ENCODE measurements around the gene LRGUK.

The LRGUK gene

GRCh38 chr7:134313543-134313942 lies 186.4 kb downstream of the LRGUK start:
- TF ChIP-seq CTCF (IDR thresholded peaks at IDR 0.05; ENCODE audit: insufficient read depth, low read length, missing control alignments), result no peak
- POLR2A ChIA-PET, result no interaction called here
- CTCF ChIA-PET, result interaction anchor here (1.0 kb wide), 1 partner anchor 8 kb away, joined by 4 read pairs; no protein-coding TSS in a partner anchor
- H3K4me3 ChIP-seq (ENCODE audit: low read depth, low read length), result no peak overlapping the region
- no peak for DNase-seq (ENCODE audit: low read depth, low spot score)
